Renal cortex interstitium (tissue), 11 donors: ENCODE data around the gene PZP. TPM values are rescaled to one million over a fixed set of nuclear protein-coding genes. Genes with fewer than 3 reads are reported as not detected.

Experiments
- DNase-seq, 11 donors: peaks; one replicate each; pipeline ENCODE4 v3.0.0-alpha.2; 2013; ENCODE audit warnings: low read depth in 9 of 11, low spot score in 4 of 11; ENCODE audit errors: extremely low read depth in 1 of 11
- polyA plus RNA-seq, 3 donors: library from polyadenylated mRNA; unstranded; fragments of 120-200 nt; gene quantifications; one replicate each; pipeline ENCODE4 v1.2.1, GENCODE V29; 2013; ENCODE audit not compliant: insufficient read length in 3 of 3

Gene PZP
- polyA plus RNA-seq, 3 donors, result 0.47 to 0.88 (median 0.53) TPM

GRCh38 chr12:9109737-9110491 lies 98.3 kb downstream of the PZP start:
- DNase-seq, result no peak

GRCh38 chr12:9109213-9109522 lies 99.0 kb downstream of the PZP start:
- no peak for DNase-seq

- no peak for DNase-seq
Measured at GRCh38 chr12:9108504-9109212, 99.5 kb downstream of the PZP start.

- no peak for DNase-seq
Measured at GRCh38 chr12:9107542-9107873, 100.7 kb downstream of the PZP start.

- DNase-seq, result no peak
Measured at GRCh38 chr12:9106610-9107541, 101.3 kb downstream of the PZP start.

- DNase-seq, result no peak
Measured at GRCh38 chr12:9106067-9106466, 102.1 kb downstream of the PZP start.

- DNase-seq, result no peak
Measured at GRCh38 chr12:9104767-9105423, 103.3 kb downstream of the PZP start.

GRCh38 chr12:9104087-9104486 lies 104.1 kb downstream of the PZP start:
- DNase-seq, result no peak

- no peak for DNase-seq
Measured at GRCh38 chr12:9103050-9103849, 104.9 kb downstream of the PZP start.

GRCh38 chr12:9101018-9101687 lies 107.0 kb downstream of the PZP start:
- DNase-seq, result no peak

- no peak for DNase-seq
Measured at GRCh38 chr12:9099552-9100190, 108.5 kb downstream of the PZP start.

Other genes starting within 250 kb of the PZP start
- 1 to 10 TPM; 1.8 to 3.6 (median 1.9) TPM for gene KLRG1, start 218.8 kb downstream of the PZP start, polyA plus RNA-seq
- 100 to 1,000 TPM; 172 to 256 (median 219) TPM for gene A2M, start 92.5 kb downstream of the PZP start, polyA plus RNA-seq